Loucy (cell line): ENCODE results near the gene PRRT3.

Experiments used
- CTCF ChIP-seq: fragments of 200-600 bp; sonication (generic); conservative IDR thresholded peaks from 2 replicates; pipeline ENCODE4 v1.5.1; 2014; ENCODE audit warnings: mild to moderate bottlenecking, antibody characterized with exemption, low read length
- EZH2phosphoT487 ChIP-seq: fragments of 200-600 bp; IDR thresholded peaks from 2 replicates; pipeline ENCODE4 v1.6.1; 2018; ENCODE audit warnings: antibody characterized with exemption, mild to moderate bottlenecking, moderate library complexity, borderline replicate concordance

GRCh38 chr3:9955067-9955502 lies 2.9 kb upstream of the PRRT3 start:
- TF ChIP-seq CTCF: no peak
- TF ChIP-seq EZH2phosphoT487: no peak
